HEK293 (cell line): ENCODE results near the gene MAP4K4.
A peak's percentile ranks its signal among the peaks of the same experiment; 100 is the strongest.

Source experiments
- CTCF ChIA-PET: fragments of 350-600 bp; formaldehyde crosslinking; extraction: SDS; loops from one replicate; lab custom pipeline; 2021; ENCODE audit warnings: antibody characterized with exemption; lab: Yijun Ruan, JAX
- POLR2A ChIA-PET: fragments of 300-600 bp; formaldehyde crosslinking; extraction: SDS; loops from one replicate; lab custom pipeline; 2020; ENCODE audit warnings: antibody characterized with exemption, inconsistent platforms; lab: Yijun Ruan, JAX
- H3K27ac ChIP-seq: fragments of 200-500 bp; sonication (Bioruptor generic); 2 replicates; pipeline ENCODE4 v1.5.1; 2014; ENCODE audit warnings: low read depth, low read length, control low read depth, inconsistent platforms; ENCODE audit errors: extremely low read depth
- H3K36me3 ChIP-seq, 2 experiments: fragments of 200-500 bp in 1 of 2; sonication (Bioruptor generic) in 1 of 2; 1 replicate in 1 of 2; 2 replicates in 1 of 2; pipeline ENCODE4 v1.5.1; 2014 to 2017; ENCODE audit warnings: inconsistent platforms in 2 of 2, low read length in 2 of 2; ENCODE audit not compliant: control insufficient read depth in 2 of 2, insufficient read depth in 1 of 2
- H3K4me1 ChIP-seq: fragments of 200-500 bp; sonication (Bioruptor generic); 2 replicates; pipeline ENCODE4 v1.5.1; 2014; ENCODE audit warnings: mild to moderate bottlenecking, low read length, inconsistent platforms; ENCODE audit not compliant: control insufficient read depth, insufficient read depth
- H3K4me3 ChIP-seq: 2 replicates; pipeline ENCODE4 v1.5.1; 2011; ENCODE audit warnings: low read depth, mild to moderate bottlenecking, control low read depth, low read length, moderate library complexity
- H3K9me3 ChIP-seq: fragments of 200-500 bp; sonication (Bioruptor generic); 2 replicates; pipeline ENCODE4 v1.5.1; 2014; ENCODE audit warnings: low read depth, low read length, inconsistent platforms; ENCODE audit not compliant: control insufficient read depth, insufficient read depth
- GFI1B ChIP-seq: fragments of 450-650 bp; formaldehyde crosslinking; IDR thresholded peaks from 2 replicates; pipeline ENCODE4 v1.5.1; 2016; ENCODE audit warnings: missing biosample characterization, missing genetic modification characterization
- OVOL3 ChIP-seq: fragments of 450-650 bp; formaldehyde crosslinking; IDR thresholded peaks from 2 replicates; pipeline ENCODE4 v1.5.1; 2016; ENCODE audit warnings: missing biosample characterization, missing genetic modification characterization
- PRDM1 ChIP-seq: fragments of 450-650 bp; formaldehyde crosslinking; IDR thresholded peaks from 2 replicates; pipeline ENCODE4; 2016; ENCODE audit warnings: missing biosample characterization, missing genetic modification characterization
- PRDM10 ChIP-seq: fragments of 450-650 bp; formaldehyde crosslinking; IDR thresholded peaks from 2 replicates; pipeline ENCODE4 v1.5.1; 2016; ENCODE audit warnings: missing biosample characterization, missing genetic modification characterization
- SCRT2 ChIP-seq: fragments of 450-650 bp; formaldehyde crosslinking; IDR thresholded peaks from 2 replicates; pipeline ENCODE4 v1.5.1; 2016; ENCODE audit warnings: missing biosample characterization, missing genetic modification characterization
- SP3 ChIP-seq: fragments of 450-650 bp; formaldehyde crosslinking; IDR thresholded peaks from 2 replicates; pipeline ENCODE4 v1.5.1; 2016; ENCODE audit warnings: missing biosample characterization, missing genetic modification characterization
- WT1 ChIP-seq: fragments of 450-650 bp; formaldehyde crosslinking; IDR thresholded peaks from 2 replicates; pipeline ENCODE4 v1.5.1; 2016; ENCODE audit warnings: missing biosample characterization, missing genetic modification characterization
- ZBTB1 ChIP-seq: fragments of 450-650 bp; formaldehyde crosslinking; IDR thresholded peaks from 2 replicates; pipeline ENCODE4 v1.5.1; 2016; ENCODE audit warnings: missing biosample characterization, missing genetic modification characterization
- ZBTB21 ChIP-seq: fragments of 450-650 bp; formaldehyde crosslinking; IDR thresholded peaks from 2 replicates; pipeline ENCODE4 v1.5.1; 2017; ENCODE audit warnings: missing biosample characterization, missing genetic modification characterization
- ZNF146 ChIP-seq: fragments of 450-650 bp; formaldehyde crosslinking; IDR thresholded peaks from 2 replicates; pipeline ENCODE4 v1.5.1; 2016; ENCODE audit warnings: missing biosample characterization, missing genetic modification characterization
- ZNF24 ChIP-seq: fragments of 450-650 bp; formaldehyde crosslinking; IDR thresholded peaks from 2 replicates; pipeline ENCODE4 v1.5.1; 2016; ENCODE audit warnings: missing biosample characterization, missing genetic modification characterization
- ZNF37A ChIP-seq: fragments of 450-650 bp; IDR thresholded peaks from 2 replicates; pipeline ENCODE4 v1.5.1; 2018; ENCODE audit warnings: missing biosample characterization, missing genetic modification characterization
- ZNF48 ChIP-seq: fragments of 450-650 bp; formaldehyde crosslinking; IDR thresholded peaks from 2 replicates; pipeline ENCODE4 v1.5.1; 2016; ENCODE audit warnings: missing biosample characterization, missing genetic modification characterization
- ZNF501 ChIP-seq: fragments of 450-650 bp; formaldehyde crosslinking; IDR thresholded peaks from 2 replicates; pipeline ENCODE4 v1.5.1; 2016; ENCODE audit warnings: missing biosample characterization, missing genetic modification characterization
- ZNF654 ChIP-seq: fragments of 450-650 bp; formaldehyde crosslinking; IDR thresholded peaks from 2 replicates; pipeline ENCODE4 v1.5.1; 2016; ENCODE audit warnings: low read depth, missing biosample characterization, missing genetic modification characterization
- ZNF747 ChIP-seq: fragments of 450-650 bp; formaldehyde crosslinking; IDR thresholded peaks from 2 replicates; pipeline ENCODE4 v1.5.1; 2016; ENCODE audit warnings: missing biosample characterization, missing genetic modification characterization
- ZNF777 ChIP-seq: fragments of 450-650 bp; formaldehyde crosslinking; IDR thresholded peaks from 2 replicates; pipeline ENCODE4 v1.5.1; 2017; ENCODE audit warnings: missing biosample characterization, missing genetic modification characterization, borderline replicate concordance
- ZNF837 ChIP-seq: fragments of 450-650 bp; formaldehyde crosslinking; IDR thresholded peaks from 2 replicates; pipeline ENCODE4 v1.5.1; 2016; ENCODE audit warnings: missing biosample characterization, missing genetic modification characterization

The MAP4K4 gene

DNA sequence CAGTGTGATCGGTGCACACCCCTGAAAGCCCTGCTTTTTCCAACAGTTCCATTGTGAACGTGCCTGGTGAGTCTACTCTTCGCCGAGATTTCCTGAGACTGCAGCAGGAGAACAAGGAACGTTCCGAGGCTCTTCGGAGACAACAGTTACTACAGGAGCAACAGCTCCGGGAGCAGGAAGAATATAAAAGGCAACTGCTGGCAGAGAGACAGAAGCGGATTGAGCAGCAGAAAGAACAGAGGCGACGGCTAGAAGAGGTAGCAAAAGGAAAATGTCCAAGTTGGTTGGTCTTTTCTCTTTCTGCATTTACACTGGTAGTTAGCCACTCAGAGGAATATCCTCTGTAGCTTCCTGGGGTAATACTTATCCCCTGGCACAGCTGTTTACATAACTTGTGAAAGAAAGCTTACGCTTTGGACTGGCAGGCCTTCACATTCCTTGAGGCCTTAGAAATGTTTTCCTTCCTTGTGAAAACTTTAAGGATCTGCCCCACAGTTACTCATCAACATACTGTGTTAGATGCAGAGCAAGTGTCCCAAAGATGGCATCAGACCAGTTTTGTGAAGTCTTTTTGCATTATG is 146.6 kb downstream of the MAP4K4 start:
- H3K36me3 ChIP-seq, result peaks cover 5 to 88% of the 10 kb centered on the region in 2 experiments
- H3K4me3 ChIP-seq, result no peak overlapping the region
- CTCF ChIA-PET, result interaction anchor here (1.4 kb wide), 1 partner anchor 16 kb away, joined by 3 read pairs; no protein-coding TSS in a partner anchor
- POLR2A ChIA-PET, result no interaction called here
- H3K4me1 ChIP-seq, result no peaks in the 10 kb centered on the region
- no peaks in the 10 kb centered on the region for H3K9me3 ChIP-seq
- no peak overlapping the region for H3K27ac ChIP-seq
- TF ChIP-seq ZBTB1, result no peak

DNA sequence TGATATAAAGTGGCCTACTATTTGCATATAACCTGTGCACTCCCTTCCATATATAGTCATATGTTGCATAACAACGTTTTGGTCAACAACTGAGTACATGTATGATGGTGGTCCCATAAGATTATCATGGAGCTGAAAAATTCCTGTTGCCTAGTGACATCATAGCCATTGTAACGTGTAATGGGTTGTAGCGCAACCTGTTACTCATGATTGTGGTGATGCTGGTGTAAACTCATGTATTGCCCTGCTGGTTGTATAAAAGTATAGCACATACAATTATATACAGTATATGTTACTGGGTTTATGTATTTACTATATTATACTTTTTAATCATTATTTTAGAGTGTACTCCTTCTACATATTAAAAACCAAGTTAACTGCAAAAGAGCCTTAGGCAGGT is 149.5 kb downstream of the MAP4K4 start:
- ChIA-PET CTCF (interaction anchor here (0.6 to 1.2 kb wide), 5 partner anchors 13 to 599 kb away, joined by 3 to 4 read pairs (median 3); no protein-coding TSS in a partner anchor), POLR2A (no interaction called here)
- Histone ChIP-seq H3K9me3 (no peaks in the 10 kb centered on the region), H3K4me1 (no peaks in the 10 kb centered on the region), H3K36me3 (peaks cover 0 to 63% of the 10 kb centered on the region in 2 experiments; a peak in 2 of 3 replicates), H3K4me3 (no peak overlapping the region), H3K27ac (no peak overlapping the region)
- TF ChIP-seq ZNF837 (no peak), SCRT2 (tag by site-specific recombination) (peak; percentile 45; the same call in 1 of the 2 replicates), ZNF501 (no peak), ZNF777 (tag by site-specific recombination) (no peak), GFI1B (tag by site-specific recombination) (no peak), OVOL3 (tag by site-specific recombination) (no peak), ZNF146 (tag by site-specific recombination) (no peak)

GRCh38 chr2:101847661-101848339 is 150.3 kb downstream of the MAP4K4 start:
- Histone ChIP-seq H3K4me3 (no peak overlapping the region), H3K9me3 (no peaks in the 10 kb centered on the region), H3K4me1 (no peaks in the 10 kb centered on the region), H3K36me3 (peaks cover 0 to 63% of the 10 kb centered on the region in 2 experiments; a peak in 2 of 3 replicates), H3K27ac (no peak overlapping the region)
- TF ChIP-seq PRDM1 (tag by site-specific recombination) (no peak), ZBTB21 (tag by site-specific recombination) (no peak), ZNF48 (no peak), ZNF37A (tag by site-specific recombination) (no peak)
- CTCF ChIA-PET, result interaction anchor here (0.6 to 1.1 kb wide), 3 partner anchors 14 to 598 kb away, joined by 3 to 4 read pairs (median 4); no protein-coding TSS in a partner anchor
- POLR2A ChIA-PET, result no interaction called here

- CTCF ChIA-PET, result interaction anchor here (0.6 kb wide), 2 partner anchors 515 to 600 kb away, joined by 4 to 5 read pairs; no protein-coding TSS in a partner anchor
Observed at GRCh38 chr2:101848769-101849410, 151.4 kb downstream of the MAP4K4 start.

More at GRCh38 chr2:101848769-101849410, 151.4 kb downstream of the MAP4K4 start:
- POLR2A ChIA-PET, result no interaction called here
- peaks cover 0 to 63% of the 10 kb centered on the region in 2 experiments; a peak in 2 of 3 replicates for H3K36me3 ChIP-seq
- H3K4me1 ChIP-seq, result no peaks in the 10 kb centered on the region
- no peak overlapping the region for H3K4me3 ChIP-seq
- H3K9me3 ChIP-seq, result no peaks in the 10 kb centered on the region
- no peak for TF ChIP-seq PRDM10
- TF ChIP-seq ZNF654 (tag by site-specific recombination), result no peak
- no peak for TF ChIP-seq WT1 (tag by site-specific recombination)
- no peak for TF ChIP-seq SP3
- no peak for TF ChIP-seq ZNF747 (tag by site-specific recombination)
- TF ChIP-seq ZNF24 (tag by site-specific recombination), result no peak
- H3K27ac ChIP-seq, result no peak overlapping the region
